Measurements from ENCODE around the gene TWNK.

Gene TWNK

DNA sequence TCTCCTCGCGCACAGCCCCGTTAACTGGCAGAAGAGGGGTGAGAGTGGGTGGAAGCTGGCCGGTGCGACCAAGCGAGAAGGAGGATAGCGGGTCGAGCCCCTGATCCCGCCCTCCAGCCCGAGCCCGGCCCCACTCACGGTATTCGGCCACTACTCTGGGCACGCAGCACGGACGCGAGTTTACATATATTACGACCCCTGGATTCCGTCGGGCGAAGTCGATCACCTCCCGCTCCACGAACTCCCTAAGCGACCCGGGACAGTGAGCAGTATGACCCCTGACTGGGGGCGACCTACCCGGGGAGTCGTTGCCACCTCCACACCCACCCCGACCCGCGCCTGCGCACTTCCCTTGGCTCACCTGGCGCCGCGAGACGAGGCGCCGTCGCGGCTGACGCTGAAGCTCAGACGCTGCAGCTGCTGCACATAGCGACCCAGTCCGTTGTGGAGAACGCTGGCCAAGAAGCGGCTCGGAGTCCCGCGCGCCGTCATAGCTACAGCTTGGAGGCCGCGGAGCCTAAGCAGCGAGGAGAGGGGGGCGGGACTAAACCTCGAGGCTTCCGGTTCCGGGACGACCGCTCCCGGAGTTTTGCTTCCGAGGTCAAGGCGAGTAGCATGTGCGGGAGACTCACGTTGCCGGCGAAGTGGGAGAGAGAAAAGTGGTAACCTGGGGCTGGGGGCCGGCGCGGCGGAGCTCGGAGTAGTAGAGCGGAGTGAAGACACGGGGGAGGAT lies at the start of gene TWNK, which contains the start of gene MRPL43:
TWNK (plus strand) TSS at position 592 of the 733 bp plus-strand sequence. CDS start 668 bp downstream, outside the sequence.
MRPL43 (minus strand) TSS at position 546 of the 733 bp plus-strand sequence; CDS start at position 492, 54 bp downstream.
- DNase-seq (ENCODE audit: low read depth, low spot score), result peak; percentile 87

DNA sequence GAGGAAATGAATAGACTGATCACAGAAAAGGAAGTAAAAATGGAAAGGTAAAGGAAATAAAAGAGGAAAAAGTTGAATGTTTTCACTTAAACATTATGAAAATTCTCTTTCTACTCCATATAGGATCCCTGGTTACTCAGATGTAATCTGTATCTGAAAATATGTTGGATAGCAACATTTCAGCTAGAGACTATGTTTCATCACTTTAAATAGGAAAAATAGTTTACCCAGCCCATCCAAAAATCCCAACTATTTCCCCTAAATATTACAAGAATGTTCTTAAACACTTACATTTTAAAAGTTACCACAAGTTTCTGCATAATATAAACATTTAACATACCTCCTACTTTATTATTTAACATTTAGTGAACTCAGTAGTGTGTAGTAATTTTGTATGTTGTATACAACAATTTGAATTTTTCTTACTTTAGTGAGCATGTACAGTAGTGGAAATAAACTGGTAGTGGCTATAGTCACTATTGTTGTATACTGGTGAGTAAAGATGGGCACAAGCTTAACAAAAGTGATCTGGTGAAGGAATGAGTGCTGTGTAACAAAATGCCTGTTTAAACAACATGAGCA lies 47.5 kb upstream of the TWNK start:
- DNase-seq (ENCODE audit: low read depth, low spot score), result no peak

DNA sequence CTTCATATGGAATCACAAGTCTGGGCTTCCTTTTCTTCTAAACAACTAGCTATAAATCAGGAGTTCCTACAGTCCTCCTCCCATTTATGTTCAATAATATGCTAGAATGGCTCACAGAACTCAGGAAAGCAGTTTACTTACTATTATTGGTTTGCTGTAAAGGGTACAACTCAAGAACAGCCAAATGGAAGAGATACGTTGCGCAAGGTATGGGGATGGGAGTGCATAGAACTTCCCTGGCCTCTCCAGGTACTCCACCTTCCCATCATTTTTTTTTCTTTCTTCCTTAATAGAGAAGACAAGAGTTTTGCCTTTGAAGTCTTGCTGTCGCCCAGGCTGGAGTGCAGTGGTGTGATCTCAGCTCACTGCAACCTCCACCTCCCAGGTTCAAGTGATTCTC lies 45.1 kb upstream of the TWNK start:
- DNase-seq (ENCODE audit: low read depth, low spot score), result no peak

DNA sequence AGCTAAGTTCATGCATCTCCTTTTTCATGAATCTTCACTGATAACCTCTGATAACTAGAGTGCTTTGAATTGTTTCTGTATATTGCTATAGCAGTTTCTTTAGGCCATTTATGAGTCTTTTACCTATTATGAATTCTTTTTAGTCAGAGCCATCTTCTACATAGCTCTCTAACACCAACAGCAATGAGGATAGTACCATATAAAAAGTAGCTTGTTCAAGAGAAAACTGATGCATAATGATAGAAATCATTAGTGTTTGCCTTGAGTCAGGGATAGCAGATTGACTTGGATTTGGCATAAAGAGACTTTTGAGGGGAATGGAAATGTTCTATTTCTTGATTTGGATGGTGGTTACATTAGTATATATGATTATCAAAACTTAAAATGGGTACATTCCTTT lies 43.8 kb upstream of the TWNK start:
- DNase-seq (ENCODE audit: low read depth, low spot score), result no peak

DNA sequence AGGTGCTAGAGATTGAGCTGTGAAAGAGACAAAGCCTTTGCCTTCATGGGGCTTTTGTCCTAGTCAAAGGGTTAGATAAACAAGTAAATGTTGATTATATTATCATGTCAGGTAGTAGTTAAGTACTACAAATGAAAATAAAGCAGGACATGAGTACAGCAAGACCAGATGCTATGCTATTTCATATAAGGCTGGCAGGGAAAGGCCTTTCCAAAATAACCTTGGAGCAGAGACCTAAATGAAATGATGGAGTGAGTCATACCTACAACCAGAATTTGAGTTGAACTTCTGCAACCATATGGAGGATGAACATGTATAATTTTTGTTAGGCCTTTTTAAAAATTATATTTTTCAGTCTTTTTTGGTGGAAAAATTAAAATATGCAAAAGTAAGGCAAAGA lies 41.6 kb upstream of the TWNK start:
- no peak for DNase-seq (ENCODE audit: low read depth, low spot score)

DNA sequence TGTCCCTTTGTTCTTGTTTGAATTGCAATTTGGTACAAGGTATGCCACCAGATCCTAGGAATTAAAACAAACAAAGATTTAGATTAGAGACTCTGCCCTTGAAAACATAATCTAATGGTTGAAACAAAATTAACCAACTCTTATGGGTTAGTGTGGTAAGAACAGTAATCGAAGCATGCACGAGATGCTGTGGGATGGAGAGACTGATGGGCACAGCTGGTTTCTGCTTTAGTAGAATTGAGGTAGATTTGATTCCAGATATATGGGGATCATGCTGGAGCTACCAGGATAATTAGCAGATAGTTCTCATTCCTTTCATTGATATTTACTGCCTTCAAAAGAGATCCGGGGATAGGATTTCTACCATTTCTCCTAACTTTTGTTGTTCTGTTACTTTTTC lies 38.4 kb upstream of the TWNK start:
- DNase-seq (ENCODE audit: low read depth, low spot score), result no peak

DNA sequence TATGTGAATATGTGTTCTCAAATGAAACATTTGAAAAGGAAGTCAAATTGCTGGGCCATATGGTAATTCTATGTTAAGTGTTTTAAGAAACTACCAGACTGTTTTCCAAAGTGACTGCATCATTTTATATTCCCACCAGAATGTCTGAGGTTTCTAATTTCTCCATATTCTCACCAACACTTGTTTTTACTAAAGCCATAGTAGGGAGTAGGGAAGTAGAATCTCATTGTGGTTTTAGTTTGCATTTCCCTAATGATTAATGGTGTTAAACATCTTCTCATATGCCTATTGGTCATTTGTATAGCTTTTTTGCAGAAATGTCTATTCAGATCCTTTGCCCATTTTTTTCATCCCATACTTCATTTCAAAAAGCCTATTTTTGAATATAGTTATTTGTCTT lies 27.1 kb upstream of the TWNK start:
- DNase-seq (ENCODE audit: low read depth, low spot score), result no peak

DNA sequence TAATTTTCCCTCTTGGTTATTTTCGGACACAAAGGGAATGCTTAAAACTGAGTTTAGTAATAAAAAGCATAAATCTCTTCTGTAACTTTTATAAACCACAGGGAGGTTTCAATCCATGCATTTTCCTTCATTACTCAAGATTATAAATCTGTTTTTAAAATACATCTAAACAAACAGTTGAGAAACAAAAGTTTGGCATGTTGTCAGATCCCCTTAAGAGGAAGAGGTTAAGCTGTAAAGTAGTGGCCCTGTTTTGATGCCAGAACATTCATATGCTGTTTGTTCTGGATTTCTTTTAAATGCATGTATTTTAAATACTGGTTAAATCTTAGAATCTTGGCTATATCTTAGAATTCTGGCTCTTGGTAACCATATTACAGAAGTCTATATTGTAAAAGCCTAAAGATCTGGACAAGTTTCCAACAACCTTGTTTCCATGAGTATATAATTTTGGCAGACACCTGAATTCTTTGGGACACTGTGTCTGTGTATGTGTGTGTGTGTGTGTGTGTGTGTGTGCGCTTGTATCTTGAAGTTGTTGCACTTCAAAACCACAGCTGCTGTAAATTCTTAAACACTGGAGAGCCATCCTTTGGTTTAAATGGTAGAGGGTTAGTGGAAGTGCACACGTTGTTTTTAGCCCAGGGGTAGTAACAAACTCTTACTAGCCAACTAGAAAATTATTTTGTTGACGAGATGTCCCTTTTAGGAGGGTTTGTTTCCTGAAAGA lies 24.8 kb upstream of the TWNK start:
- no peak for DNase-seq (ENCODE audit: low read depth, low spot score)

DNA sequence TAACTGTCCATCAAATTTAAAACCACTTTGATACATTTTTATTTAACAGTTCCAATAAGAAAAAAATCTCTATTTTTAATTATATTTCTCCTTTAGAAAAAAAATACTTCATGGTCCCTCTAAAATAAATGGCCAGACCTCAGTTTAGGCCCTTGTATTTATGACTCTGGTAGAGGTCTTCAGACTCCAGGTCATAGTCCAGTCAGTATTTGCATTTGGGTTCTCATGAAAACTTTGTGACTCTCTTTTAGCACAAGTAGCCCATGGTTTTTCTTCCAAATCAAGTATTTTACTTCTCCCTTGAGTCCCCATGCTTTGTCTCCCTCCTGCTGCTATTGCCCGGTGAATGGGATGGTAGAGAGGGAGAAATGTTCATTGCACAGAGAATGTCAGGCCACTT lies 23.5 kb upstream of the TWNK start:
- DNase-seq (ENCODE audit: low read depth, low spot score), result no peak

DNA sequence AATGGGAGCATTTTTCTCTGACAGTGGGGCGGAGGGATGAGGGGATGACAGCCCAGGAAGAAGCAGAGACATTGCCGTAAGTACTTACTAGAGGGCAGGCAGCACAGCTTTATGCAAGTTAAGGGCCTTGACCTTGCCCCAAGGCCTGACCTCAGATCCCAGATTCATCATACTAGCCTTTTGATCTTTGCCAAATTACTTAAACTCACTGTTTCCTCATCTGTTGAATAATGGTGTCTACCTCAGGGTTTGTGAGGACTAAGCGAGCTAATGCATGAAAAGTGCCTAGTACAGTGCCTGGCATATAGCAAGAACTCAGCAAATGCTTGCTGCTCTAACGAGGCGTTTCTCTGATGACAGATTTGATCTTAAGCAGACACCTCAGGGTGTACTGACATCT lies 21.5 kb upstream of the TWNK start:
- no peak for DNase-seq (ENCODE audit: low read depth, low spot score)

DNA sequence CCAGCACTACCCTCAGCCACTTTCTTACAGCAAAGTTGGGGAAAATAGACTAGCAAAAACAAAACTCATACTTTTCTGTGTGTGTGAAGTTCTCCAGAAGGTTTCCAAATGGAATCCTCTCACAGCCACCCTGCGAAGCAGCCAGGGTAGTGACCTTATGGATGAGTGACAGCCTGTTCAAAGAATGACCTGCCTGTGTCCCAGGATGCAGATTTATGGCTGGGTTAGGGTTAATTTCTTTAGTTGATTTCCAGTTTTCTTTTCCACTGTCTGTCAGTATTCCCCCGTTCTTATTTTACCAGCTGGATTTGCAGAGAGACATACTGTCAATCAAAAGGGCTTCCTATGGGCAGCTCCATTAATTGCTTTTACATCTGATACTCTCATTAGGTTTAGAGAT lies 20.5 kb upstream of the TWNK start:
- no peak for DNase-seq (ENCODE audit: low read depth, low spot score)

DNA sequence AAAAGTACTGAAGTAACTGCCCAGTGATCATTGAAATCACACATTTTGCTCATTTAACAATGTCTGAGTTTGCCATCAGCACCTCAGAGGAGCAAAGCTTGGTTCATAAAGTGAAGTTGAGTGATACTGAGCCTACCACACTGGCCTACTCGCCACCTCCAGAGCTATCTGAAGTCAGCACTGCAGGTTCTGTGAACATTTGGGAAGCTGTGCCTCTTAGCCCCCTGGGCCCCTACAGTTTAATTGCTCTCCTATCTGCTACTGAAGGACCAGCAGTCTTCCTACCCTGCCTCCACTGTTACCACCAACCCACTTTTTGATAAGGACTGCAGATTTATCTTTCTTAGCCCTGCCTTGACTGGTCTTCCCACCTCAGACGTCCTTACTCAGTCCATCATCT lies 20.0 kb upstream of the TWNK start:
- DNase-seq (ENCODE audit: low read depth, low spot score), result no peak

DNA sequence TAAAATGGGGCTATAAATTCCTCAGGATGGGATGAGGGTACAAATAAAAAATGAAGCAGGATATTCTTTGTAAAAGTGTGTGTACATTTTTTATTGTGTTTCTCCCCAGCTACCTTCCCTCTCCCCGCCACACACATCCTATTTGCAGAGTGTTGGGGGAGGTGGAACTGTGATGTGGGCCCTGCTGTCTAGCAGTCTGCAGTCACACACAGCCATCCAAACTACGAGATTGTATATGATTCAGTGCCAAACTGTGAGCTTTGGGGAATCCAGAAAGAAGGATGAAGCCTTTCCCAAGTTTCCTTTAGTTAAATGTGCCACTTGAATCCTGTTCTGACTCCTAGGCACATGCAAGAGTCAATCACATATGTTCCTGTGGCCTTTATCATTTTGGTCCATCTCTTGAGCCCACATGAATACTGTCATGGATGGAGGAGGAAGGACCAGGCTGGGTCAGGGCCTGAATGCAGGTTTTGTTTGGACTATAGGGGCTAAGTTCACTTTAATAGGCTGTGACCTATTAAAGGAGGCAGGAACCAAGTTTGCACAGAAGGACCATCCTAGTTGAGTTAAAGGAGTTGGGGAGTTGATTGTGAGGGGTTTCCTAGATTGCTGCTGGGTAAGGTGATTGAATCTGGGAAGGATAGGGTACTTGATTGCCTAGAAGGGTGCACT lies 19.1 kb upstream of the TWNK start:
- no peak for DNase-seq (ENCODE audit: low read depth, low spot score)

DNA sequence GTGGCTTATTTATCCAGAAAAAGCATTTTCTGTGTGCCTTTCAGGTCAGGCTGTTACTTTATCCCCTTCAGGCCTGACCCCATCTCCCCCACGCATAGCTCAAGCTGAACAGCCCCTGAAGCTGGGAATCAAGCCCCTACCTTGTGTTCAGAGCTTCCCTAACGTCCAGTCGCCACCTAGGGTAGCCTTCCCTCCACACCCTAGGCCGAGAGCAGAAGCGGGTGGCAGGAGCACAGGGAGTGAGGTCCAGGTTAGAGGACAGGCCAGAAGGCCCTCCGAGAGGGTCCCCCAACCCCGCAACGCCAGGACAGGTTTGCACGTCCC lies 18.5 kb upstream of the TWNK start:
- no peak for DNase-seq (ENCODE audit: low read depth, low spot score)

DNA sequence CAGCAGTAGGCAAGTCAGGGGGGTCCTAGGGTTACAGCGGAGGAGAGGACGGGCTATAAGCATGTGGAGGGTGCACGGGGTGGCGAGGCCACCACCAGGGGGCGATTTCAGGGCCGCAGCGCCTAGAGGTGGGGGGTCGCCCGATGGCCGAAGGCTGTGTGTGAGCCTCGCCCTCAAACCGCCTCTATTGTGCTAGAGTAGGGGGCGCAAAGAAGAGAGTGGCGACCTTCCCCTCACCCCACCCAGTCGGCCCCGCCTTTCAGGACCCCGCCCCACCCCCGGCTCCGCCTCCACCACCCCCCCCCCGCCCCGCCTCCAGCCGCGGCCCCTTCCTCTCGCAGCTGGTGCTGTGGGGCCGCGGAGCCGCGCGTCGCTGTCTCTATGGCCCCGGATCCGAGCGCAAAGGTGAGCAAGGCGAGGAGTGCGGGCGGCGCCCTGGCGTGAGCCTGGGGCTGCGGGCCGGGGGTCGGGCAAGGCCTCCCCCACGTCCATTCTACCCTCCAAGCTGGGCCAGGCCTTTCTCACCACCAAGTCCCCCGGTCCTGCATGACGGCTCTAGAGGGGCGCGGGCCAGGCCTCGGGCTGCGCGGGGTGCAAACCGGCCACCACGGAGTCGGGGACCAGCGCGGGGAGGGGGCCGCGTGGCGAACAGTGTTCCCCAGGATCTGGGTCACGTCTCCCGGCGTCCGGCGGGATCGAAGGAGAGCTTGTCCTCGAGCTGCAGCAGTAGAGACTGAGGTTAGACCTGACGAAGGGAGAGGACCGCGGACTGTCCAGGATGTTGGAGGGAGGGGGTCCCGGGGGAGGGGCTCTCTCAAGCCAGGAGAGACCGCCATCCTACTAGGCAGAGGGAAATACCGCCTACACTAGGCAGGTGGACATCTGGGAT lies 17.9 kb upstream of the TWNK start, which contains the start of gene SEMA4G:
SEMA4G (plus strand) TSS at position 318 of the 889 bp plus-strand sequence. CDS start 3,409 bp downstream, outside the sequence.
- peak; percentile 61 for DNase-seq (ENCODE audit: low read depth, low spot score)

DNA sequence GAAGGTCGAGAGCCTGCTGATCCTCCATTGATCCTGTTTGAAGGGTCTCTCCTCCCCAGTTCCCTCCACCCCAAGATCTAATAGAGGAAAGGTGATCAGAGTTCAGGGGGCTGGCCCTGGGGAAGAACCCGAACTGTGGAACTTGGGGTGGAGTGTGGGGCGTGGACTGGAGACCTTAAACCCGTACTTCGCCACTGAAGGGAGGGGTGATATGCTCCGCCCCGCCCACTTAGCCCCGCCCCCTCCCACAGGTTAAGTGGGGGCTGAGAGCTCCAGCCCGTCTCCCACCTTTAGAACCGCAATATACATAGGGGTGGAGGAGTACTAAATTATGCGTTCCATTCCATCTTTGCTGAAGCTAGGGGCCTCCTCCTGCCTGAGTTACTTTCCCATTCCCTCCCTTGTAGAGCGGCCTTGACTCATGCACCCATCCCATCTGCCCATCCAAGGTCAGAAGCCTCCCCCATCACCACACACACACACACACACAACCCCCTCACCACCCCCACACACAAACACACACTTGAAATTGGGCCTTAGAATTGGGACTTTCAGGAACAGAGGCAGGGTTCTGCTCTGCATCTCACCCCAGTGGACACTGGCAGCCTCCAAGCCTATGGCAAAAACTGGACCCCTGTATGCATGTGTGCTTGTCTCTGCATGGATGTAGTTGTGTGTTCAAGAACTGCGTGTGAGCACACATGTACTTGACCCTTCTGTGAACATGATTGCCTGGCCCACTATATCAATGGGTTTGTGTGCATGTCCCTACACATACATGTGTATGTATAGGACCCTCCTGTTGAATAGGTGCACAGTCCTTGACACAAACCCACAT lies 17.0 kb upstream of the TWNK start:
- DNase-seq (ENCODE audit: low read depth, low spot score), result no peak

DNA sequence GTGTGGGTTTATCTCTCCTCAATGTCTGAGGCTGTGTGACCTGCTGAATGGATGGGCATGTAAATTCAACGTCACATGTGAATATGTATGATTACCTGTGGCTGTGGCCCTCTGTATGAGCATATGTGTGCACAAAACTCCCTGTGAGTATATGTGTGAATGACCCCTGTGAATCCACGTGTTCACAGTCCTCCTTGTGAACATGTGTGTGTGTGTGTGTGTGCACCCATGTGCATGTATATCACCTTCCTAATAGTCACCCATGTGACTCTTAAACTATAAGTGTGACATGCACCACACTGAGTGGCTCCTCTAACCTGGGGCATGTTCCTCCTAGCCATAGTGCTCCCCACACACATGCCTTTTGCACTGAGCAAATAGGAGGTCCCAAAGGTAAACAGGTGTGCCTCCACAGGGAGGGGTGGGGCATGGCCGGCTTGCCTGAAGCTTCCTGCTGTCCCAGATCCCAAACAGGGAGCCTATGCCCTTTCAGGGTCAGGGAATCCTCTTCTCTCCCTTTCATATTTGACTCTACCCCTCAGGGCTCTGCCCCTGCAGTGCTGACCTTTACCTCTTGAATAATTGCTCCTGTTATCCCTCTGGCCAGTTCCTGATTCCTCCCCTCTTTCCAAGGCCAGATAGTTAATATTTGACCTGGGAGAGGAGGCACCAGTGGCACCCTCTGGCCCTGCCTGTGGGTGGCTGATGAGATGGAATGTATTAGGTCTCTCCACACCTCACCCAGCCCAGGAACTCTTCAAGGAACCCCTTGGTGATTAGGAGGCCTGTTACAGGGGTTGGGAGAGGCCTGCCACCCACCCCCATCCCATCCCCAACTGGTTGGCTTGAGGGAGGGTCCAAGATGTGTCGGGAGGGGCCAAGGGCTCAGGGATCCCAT lies 16.2 kb upstream of the TWNK start:
- DNase-seq (ENCODE audit: low read depth, low spot score), result no peak

DNA sequence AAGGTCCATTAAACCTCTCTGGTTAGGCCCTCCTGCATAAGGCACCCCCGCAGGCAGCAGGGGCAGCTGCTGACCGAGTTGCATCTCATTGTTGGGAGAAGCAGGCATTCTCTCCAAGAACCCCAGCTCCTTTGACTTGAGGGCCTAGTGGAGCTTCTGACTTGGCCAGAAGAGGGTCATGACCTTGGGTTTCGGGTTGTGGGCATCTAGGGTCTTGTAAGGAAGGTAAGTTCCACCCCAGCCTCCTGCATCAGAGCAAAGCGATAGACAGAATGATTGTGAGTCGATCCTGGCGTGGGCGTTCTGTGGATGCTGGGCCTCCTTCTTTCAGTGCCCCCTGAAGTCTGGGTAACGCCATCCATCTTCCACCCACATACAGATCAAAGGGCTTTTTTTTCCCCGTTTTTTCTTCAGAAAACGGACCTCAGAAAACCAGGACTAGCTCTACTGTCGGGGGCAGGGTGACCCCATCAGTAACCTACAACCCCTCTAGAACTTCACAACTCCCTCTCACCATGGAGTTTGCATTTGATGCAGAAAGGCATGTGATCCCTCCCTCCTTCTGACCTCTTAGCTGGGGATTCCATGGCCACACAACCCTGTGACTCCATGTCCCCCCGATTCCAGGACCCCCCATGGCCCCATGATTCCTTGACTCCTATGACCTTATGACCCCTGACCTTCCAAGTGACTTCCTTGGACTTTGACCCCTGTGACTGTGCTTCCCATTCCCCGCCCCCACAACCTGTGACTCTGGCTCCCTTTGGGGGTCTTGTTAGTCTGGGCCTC lies 15.0 kb upstream of the TWNK start:
- no peak for DNase-seq (ENCODE audit: low read depth, low spot score)

All from astrocyte of the hippocampus (primary cell).